GM12875 (cell line): ENCODE data around the gene OR7G1.

Source experiments
- H3K4me3 ChIP-seq: one replicate; pipeline ENCODE4 v1.5.1; 2011; ENCODE audit warnings: low read depth, low read length, control low read depth
- TF ChIP-seq, protein P1 (sequence below): IDR thresholded peaks from 2 replicates; pipeline ENCODE4 v1.5.1; 2011; ENCODE audit warnings: low read depth, mild to moderate bottlenecking, control low read depth, inconsistent platforms, low read length, moderate library complexity, borderline replicate concordance; ENCODE audit not compliant: insufficient read depth

Gene OR7G1, protein sequence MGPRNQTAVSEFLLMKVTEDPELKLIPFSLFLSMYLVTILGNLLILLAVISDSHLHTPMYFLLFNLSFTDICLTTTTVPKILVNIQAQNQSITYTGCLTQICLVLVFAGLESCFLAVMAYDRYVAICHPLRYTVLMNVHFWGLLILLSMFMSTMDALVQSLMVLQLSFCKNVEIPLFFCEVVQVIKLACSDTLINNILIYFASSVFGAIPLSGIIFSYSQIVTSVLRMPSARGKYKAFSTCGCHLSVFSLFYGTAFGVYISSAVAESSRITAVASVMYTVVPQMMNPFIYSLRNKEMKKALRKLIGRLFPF

DNA sequence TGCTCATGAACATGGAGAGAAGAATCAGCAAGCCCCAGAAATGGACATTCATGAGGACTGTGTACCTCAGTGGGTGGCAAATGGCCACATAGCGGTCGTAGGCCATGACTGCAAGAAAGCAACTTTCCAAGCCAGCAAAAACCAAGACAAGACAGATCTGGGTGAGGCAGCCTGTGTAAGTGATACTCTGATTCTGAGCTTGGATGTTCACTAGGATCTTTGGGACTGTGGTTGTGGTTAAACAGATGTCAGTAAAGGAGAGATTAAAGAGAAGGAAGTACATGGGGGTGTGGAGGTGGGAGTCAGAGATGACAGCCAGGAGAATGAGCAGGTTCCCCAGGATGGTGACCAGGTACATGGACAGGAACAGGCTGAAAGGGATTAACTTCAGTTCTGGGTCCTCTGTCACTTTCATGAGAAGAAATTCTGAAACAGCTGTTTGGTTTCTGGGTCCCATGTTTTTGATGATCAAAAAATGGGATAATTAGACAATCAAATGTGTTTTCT is at the start of gene OR7G1:
TSS of gene OR7G1 (minus strand) at position 457 of the 507 bp plus-strand sequence. CDS start at position 457, 0 bp downstream.
- TF ChIP-seq, protein P1, sequence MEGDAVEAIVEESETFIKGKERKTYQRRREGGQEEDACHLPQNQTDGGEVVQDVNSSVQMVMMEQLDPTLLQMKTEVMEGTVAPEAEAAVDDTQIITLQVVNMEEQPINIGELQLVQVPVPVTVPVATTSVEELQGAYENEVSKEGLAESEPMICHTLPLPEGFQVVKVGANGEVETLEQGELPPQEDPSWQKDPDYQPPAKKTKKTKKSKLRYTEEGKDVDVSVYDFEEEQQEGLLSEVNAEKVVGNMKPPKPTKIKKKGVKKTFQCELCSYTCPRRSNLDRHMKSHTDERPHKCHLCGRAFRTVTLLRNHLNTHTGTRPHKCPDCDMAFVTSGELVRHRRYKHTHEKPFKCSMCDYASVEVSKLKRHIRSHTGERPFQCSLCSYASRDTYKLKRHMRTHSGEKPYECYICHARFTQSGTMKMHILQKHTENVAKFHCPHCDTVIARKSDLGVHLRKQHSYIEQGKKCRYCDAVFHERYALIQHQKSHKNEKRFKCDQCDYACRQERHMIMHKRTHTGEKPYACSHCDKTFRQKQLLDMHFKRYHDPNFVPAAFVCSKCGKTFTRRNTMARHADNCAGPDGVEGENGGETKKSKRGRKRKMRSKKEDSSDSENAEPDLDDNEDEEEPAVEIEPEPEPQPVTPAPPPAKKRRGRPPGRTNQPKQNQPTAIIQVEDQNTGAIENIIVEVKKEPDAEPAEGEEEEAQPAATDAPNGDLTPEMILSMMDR, result no peak
- no peak within 1 kb of the TSS for H3K4me3 ChIP-seq

DNA sequence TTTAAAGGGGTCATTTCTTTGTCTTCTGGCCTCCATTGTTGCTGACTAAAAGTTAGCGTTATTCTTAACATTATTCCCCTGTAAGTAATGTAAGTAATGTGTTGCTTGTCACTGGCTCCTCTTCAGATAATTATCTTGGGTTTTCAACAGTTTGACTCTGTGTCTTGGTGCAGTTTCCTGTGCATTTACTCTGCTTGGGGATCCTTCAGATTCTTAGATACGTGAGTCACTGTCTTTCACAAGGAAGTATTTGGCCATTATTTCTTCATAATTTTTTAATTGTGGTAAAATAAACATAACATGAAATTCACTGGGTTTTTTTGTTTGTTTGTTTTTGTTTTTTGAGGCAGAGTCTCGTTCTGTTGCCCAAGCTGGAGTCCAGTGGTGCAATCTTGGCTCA is 49.7 kb upstream of the OR7G1 start:
- H3K4me3 ChIP-seq, result no peak overlapping the region
- TF ChIP-seq, protein P1, result no peak

DNA sequence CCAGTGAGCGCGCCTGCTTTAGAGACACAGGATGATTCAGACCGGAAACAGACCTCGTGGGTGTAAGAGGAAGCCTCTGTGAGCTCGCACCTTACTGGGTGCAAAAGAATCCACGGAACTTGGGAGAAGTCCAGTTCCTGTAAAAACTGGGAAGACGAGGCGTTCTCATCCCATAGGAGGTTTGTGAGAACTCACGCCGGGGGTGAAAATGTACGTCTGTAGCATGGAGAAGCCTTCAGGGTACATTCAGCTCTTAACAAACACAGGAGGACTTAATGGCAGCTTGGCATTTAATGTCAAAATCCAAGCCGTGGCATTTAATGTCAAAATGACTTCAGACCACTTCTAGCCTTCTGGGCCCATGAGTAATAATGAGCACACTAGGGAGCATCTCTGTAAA is 45.9 kb upstream of the OR7G1 start:
- TF ChIP-seq, protein P1, result no peak
- H3K4me3 ChIP-seq, result no peak overlapping the region

DNA sequence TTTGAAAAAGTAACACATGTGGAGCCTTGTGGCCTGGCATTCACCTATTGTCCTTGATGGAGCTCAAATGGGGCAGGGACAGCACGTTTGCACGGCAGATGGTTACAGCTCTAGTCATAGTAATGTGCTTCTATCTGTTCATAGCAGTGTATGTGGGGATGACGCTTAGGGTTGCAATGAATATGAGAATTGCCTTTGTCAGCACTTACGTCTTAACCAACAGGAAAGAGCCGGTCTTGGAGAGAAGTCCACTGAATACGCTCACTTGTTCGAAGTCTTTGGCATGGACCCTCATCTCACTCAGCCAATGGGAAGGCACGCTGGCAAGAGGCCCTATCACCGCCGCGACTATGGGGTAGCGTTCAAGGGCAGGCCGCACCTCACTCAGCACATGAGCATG is 44.3 kb upstream of the OR7G1 start:
- TF ChIP-seq, protein P1, result no peak
- no peak overlapping the region for H3K4me3 ChIP-seq

DNA sequence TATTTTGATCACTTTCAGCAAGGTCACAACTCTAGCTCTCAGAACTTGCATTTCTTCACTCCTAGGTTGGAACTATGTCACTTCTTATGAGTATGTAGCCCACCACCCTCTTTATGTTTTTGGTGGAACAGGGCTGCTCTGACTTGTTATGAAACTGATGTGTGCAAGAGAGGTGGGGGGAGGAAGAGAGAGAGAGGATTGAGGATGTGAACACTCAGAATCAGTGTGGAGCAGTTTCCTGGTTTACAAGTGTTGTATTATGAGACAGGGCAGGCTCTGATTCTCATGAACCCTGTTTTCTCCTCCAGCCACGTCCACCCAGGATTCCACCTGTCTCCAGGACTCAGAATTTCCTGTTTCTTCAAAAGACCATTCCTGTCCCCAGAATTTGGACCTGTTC is 40.7 kb upstream of the OR7G1 start:
- H3K4me3 ChIP-seq, result no peak overlapping the region
- TF ChIP-seq, protein P1, result no peak

DNA sequence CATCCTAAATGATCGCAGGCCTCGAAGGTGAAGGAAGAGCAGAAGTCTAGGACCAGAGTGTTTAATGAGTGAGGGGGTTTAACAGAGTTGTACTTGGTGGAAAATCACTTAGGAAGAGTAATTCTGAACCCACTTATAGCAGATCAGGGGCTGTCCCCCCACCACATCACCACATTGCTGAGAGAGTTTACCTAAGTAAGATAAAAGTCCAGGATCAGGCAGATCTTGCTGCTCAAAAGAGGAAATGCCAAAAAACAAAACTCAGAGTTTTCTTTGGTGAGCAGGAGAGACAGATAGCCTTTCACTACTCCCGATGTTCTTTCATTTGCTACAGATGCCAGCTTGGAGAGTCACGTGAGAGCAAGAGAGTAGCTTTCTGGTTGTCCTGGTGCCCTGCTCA is 40.0 kb upstream of the OR7G1 start:
- TF ChIP-seq, protein P1, result no peak
- no peak overlapping the region for H3K4me3 ChIP-seq

DNA sequence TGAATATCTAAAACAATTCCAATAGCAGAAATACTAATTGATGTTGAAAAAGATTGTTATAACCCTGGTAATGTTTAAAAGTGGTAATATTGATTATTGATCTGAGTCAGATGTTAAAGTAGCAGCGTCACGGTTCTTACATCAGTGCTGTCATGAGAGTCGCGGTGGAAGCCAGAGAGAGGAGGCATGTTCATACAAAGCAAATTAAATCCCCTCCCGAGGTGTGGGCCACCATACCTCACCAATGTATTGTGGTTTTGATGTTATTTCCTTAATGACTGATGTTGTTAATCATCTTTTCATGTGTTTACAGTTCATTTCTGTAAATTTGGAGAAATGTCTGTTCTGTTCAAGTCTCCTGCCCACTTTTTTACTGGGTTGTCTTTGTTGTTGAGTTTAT is 35.8 kb upstream of the OR7G1 start:
- TF ChIP-seq, protein P1, result no peak
- H3K4me3 ChIP-seq, result no peak overlapping the region
